HepG2 (cell line): Measurements from ENCODE around the gene IGDCC3. TPM values are rescaled to one million over a fixed set of nuclear protein-coding genes. Genes with fewer than 3 reads are reported as not detected.
A peak's percentile ranks its signal among the peaks of the same experiment; 100 is the strongest.

Experiments
- CBX5 ChIP-seq: sonication (generic); formaldehyde crosslinking; IDR thresholded peaks from 2 replicates; pipeline ENCODE4 v1.4.0; 2020; ENCODE audit warnings: missing genetic modification reagents, borderline replicate concordance
- ELF1 ChIP-seq: sonication (generic); formaldehyde crosslinking; IDR thresholded peaks from 2 replicates; pipeline ENCODE4 v1.4.0; 2020; ENCODE audit warnings: missing genetic modification reagents
- ELF3 ChIP-seq: IDR thresholded peaks from 2 replicates; pipeline ENCODE4 v1.6.1; 2016; ENCODE audit warnings: missing genetic modification reagents, missing compliant biosample characterization
- GATAD1 ChIP-seq: IDR thresholded peaks from 2 replicates; pipeline ENCODE4 v1.6.1; 2016; ENCODE audit warnings: missing genetic modification reagents, missing compliant biosample characterization
- JUND ChIP-seq: sonication (generic); formaldehyde crosslinking; IDR thresholded peaks from 2 replicates; pipeline ENCODE4 v1.8.0; 2022; ENCODE audit warnings: mild to moderate bottlenecking, missing genetic modification reagents
- PRPF4 ChIP-seq: fragments of 200-400 bp; formaldehyde crosslinking; IDR thresholded peaks from 2 replicates; pipeline ENCODE4 v1.6.1; 2016; ENCODE audit warnings: low read length, low read depth; ENCODE audit not compliant: poor library complexity, severe bottlenecking
- WIZ ChIP-seq: sonication (generic); formaldehyde crosslinking; IDR thresholded peaks from 2 replicates; pipeline ENCODE4 v1.5.1; 2020; ENCODE audit warnings: mild to moderate bottlenecking, missing genetic modification reagents
- ZNF33A ChIP-seq: sonication (generic); formaldehyde crosslinking; IDR thresholded peaks from 2 replicates; pipeline ENCODE4 v1.5.1; 2020; ENCODE audit warnings: missing genetic modification reagents, mild to moderate bottlenecking, moderate library complexity, borderline replicate concordance
- ZNF546 ChIP-seq: sonication (generic); formaldehyde crosslinking; conservative IDR thresholded peaks from 2 replicates; pipeline ENCODE4 v1.8.1; 2023; ENCODE audit warnings: mild to moderate bottlenecking, missing genetic modification reagents
- ZNF589 ChIP-seq: sonication (generic); formaldehyde crosslinking; conservative IDR thresholded peaks from 2 replicates; pipeline ENCODE4 v1.8.0; 2022; ENCODE audit warnings: mild to moderate bottlenecking, moderate library complexity, missing genetic modification reagents
- ZNF629 ChIP-seq: sonication (generic); formaldehyde crosslinking; conservative IDR thresholded peaks from 2 replicates; pipeline ENCODE4 v1.5.0; 2020; ENCODE audit warnings: missing genetic modification reagents
- polyA plus RNA-seq, 8 experiments: library from polyadenylated mRNA; depleted of rRNA in 3 of 8; stranded (reverse) in 7 of 8; unstranded in 1 of 8; fragments of >200 nt; fragmentation: Illumina TruSeq in 4 of 8; extraction: Trizol in 4 of 8; gene quantifications; 2 replicates each; pipeline versions ENCODE4 v1.2.1 to v1.2.3, GENCODE V29; 2011 to 2016; ENCODE audit warnings: low read depth in 4 of 8, missing spikeins in 1 of 8, mixed read lengths in 1 of 8; ENCODE audit not compliant: insufficient read depth in 1 of 8
- total RNA-seq, 5 experiments: library from RNA; depleted of rRNA; stranded (reverse); fragments of >200 nt; fragmentation: Illumina TruSeq; extraction: Trizol; gene quantifications; 2 replicates each; pipeline ENCODE4 v1.2.3, GENCODE V29; 2016; ENCODE audit warnings: low read depth in 1 of 5
- TF ChIP-seq, protein P1 (sequence below): sonication (generic); formaldehyde crosslinking; IDR thresholded peaks from 2 replicates; pipeline ENCODE4 v1.4.0; 2020; ENCODE audit warnings: mild to moderate bottlenecking, missing genetic modification reagents
- TF ChIP-seq, protein P2 (sequence below): IDR thresholded peaks from 2 replicates; pipeline ENCODE4 v1.6.1; 2016; ENCODE audit warnings: low read depth, borderline replicate concordance
- TF ChIP-seq, protein P3 (sequence below): sonication (generic); formaldehyde crosslinking; IDR thresholded peaks from 2 replicates; pipeline ENCODE4 v1.8.1; 2023; ENCODE audit warnings: mild to moderate bottlenecking, missing genetic modification reagents, borderline replicate concordance
- TF ChIP-seq, protein P4 (sequence below): sonication (generic); formaldehyde crosslinking; conservative IDR thresholded peaks from 2 replicates; pipeline ENCODE4 v1.8.0; 2022; ENCODE audit warnings: mild to moderate bottlenecking, moderate library complexity, missing genetic modification reagents
- TF ChIP-seq, protein P5 (sequence below): sonication (generic); formaldehyde crosslinking; conservative IDR thresholded peaks from 2 replicates; pipeline ENCODE4 v1.8.0; 2022; ENCODE audit warnings: missing genetic modification reagents
- TF ChIP-seq, protein P6 (sequence below): sonication (generic); formaldehyde crosslinking; IDR thresholded peaks from 2 replicates; pipeline ENCODE4 v1.5.1; 2020; ENCODE audit warnings: missing genetic modification reagents, mild to moderate bottlenecking, borderline replicate concordance
- TF ChIP-seq, protein P7 (sequence below): sonication (generic); formaldehyde crosslinking; IDR thresholded peaks from 2 replicates; pipeline ENCODE4 v1.5.0; 2020; ENCODE audit warnings: mild to moderate bottlenecking, missing genetic modification reagents

The IGDCC3 gene
- total and polyA plus RNA-seq, 2 of the 13 experiments (the other 11 are each of a cell fraction or from before 2014, with no cell fraction given): 30.1 to 51.8 TPM

DNA sequence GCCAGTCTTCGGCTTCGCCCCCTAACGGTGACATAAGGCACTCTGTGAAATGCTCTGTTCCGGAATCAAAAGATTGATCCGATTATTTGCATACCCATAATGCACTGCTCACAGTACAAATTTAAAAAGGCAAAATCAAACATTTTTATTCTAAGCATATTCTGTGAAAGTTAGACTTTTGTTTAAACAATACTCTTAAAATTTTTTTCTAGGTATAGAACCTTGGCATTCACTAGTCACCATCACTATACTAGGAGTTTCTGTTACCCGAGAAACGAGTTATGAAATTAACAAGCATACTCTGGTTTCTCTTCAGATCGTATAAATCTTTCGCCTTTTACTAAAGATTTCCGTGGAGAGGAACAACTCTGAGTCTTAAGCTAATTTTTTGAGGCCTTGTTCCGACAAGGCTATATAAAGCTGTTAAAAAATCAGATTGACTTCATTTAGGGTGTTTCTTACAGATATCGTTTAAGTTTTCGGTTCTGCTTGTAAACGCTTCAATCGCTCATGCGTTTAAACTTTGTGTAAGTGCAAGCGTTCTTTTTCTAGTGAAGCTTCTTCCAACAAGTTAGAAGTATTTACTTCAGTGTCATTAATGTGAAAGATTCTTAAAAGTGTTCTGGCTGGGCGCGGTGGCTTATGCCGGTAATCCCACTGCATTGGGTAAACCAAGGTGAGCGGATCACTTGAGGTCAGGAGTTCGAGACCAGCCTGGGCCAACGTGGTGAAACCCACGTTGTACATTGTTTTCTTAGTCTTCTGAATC is 73.2 kb downstream of the IGDCC3 start, which contains the start of gene RNU5B-1 (continued):
- TF ChIP-seq, protein P1, sequence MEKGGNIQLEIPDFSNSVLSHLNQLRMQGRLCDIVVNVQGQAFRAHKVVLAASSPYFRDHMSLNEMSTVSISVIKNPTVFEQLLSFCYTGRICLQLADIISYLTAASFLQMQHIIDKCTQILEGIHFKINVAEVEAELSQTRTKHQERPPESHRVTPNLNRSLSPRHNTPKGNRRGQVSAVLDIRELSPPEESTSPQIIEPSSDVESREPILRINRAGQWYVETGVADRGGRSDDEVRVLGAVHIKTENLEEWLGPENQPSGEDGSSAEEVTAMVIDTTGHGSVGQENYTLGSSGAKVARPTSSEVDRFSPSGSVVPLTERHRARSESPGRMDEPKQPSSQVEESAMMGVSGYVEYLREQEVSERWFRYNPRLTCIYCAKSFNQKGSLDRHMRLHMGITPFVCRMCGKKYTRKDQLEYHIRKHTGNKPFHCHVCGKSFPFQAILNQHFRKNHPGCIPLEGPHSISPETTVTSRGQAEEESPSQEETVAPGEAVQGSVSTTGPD (CRISPR knock-in tag): no peak
- TF ChIP-seq, protein P2, sequence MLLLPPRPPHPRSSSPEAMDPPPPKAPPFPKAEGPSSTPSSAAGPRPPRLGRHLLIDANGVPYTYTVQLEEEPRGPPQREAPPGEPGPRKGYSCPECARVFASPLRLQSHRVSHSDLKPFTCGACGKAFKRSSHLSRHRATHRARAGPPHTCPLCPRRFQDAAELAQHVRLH (CRISPR knock-in tag): no peak; the same call in 1 of the 2 replicates
- TF ChIP-seq ZNF629 (peak; percentile 37), CBX5 (CRISPR knock-in tag) (peak; percentile 54; the same call in 1 of the 2 replicates), WIZ (CRISPR knock-in tag) (no peak), ZNF33A (0 out of 2 replicates have a peak, but pooled peaks have one; percentile 44), ZNF589 (CRISPR knock-in tag) (peak; percentile 78; the same call in 1 of the 2 replicates), ZNF546 (no peak), PRPF4 (no peak), ELF3 (peak; percentile 56; the same call in 1 of the 2 replicates), GATAD1 (CRISPR knock-in tag) (peak; percentile 79), ELF1 (peak; percentile 65), JUND (CRISPR knock-in tag) (no peak)
- TF ChIP-seq, protein P3, sequence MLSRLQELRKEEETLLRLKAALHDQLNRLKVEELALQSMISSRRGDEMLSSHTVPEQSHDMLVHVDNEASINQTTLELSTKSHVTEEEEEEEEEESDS (CRISPR knock-in tag): peak; percentile 100
- TF ChIP-seq, protein P4, sequence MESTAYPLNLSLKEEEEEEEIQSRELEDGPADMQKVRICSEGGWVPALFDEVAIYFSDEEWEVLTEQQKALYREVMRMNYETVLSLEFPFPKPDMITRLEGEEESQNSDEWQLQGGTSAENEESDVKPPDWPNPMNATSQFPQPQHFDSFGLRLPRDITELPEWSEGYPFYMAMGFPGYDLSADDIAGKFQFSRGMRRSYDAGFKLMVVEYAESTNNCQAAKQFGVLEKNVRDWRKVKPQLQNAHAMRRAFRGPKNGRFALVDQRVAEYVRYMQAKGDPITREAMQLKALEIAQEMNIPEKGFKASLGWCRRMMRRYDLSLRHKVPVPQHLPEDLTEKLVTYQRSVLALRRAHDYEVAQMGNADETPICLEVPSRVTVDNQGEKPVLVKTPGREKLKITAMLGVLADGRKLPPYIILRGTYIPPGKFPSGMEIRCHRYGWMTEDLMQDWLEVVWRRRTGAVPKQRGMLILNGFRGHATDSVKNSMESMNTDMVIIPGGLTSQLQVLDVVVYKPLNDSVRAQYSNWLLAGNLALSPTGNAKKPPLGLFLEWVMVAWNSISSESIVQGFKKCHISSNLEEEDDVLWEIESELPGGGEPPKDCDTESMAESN (CRISPR knock-in tag): peak; percentile 75; the same call in 1 of the 2 replicates
- TF ChIP-seq, protein P5, sequence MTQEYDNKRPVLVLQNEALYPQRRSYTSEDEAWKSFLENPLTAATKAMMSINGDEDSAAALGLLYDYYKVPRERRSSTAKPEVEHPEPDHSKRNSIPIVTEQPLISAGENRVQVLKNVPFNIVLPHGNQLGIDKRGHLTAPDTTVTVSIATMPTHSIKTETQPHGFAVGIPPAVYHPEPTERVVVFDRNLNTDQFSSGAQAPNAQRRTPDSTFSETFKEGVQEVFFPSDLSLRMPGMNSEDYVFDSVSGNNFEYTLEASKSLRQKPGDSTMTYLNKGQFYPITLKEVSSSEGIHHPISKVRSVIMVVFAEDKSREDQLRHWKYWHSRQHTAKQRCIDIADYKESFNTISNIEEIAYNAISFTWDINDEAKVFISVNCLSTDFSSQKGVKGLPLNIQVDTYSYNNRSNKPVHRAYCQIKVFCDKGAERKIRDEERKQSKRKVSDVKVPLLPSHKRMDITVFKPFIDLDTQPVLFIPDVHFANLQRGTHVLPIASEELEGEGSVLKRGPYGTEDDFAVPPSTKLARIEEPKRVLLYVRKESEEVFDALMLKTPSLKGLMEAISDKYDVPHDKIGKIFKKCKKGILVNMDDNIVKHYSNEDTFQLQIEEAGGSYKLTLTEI (CRISPR knock-in tag): no peak
- TF ChIP-seq, protein P6, sequence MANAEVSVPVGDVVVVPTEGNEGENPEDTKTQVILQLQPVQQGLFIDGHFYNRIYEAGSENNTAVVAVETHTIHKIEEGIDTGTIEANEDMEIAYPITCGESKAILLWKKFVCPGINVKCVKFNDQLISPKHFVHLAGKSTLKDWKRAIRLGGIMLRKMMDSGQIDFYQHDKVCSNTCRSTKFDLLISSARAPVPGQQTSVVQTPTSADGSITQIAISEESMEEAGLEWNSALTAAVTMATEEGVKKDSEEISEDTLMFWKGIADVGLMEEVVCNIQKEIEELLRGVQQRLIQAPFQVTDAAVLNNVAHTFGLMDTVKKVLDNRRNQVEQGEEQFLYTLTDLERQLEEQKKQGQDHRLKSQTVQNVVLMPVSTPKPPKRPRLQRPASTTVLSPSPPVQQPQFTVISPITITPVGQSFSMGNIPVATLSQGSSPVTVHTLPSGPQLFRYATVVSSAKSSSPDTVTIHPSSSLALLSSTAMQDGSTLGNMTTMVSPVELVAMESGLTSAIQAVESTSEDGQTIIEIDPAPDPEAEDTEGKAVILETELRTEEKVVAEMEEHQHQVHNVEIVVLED: peak; percentile 57; the same call in 1 of the 2 replicates
- TF ChIP-seq, protein P7, sequence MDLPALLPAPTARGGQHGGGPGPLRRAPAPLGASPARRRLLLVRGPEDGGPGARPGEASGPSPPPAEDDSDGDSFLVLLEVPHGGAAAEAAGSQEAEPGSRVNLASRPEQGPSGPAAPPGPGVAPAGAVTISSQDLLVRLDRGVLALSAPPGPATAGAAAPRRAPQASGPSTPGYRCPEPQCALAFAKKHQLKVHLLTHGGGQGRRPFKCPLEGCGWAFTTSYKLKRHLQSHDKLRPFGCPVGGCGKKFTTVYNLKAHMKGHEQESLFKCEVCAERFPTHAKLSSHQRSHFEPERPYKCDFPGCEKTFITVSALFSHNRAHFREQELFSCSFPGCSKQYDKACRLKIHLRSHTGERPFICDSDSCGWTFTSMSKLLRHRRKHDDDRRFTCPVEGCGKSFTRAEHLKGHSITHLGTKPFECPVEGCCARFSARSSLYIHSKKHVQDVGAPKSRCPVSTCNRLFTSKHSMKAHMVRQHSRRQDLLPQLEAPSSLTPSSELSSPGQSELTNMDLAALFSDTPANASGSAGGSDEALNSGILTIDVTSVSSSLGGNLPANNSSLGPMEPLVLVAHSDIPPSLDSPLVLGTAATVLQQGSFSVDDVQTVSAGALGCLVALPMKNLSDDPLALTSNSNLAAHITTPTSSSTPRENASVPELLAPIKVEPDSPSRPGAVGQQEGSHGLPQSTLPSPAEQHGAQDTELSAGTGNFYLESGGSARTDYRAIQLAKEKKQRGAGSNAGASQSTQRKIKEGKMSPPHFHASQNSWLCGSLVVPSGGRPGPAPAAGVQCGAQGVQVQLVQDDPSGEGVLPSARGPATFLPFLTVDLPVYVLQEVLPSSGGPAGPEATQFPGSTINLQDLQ (CRISPR knock-in tag): 0 out of 2 replicates have a peak, but pooled peaks have one; percentile 72
